Spinal cord (tissue), 10 donors: ENCODE results near the gene GALT. TPM values are rescaled to one million over a fixed set of nuclear protein-coding genes. Genes with fewer than 3 reads are reported as not detected.

ENCODE experiments used
- DNase-seq, 6 donors: peaks; one replicate each; pipeline versions ENCODE4 v3.0.0 to v3.0.0-alpha.2; 2013 to 2015; ENCODE audit warnings: low spot score in 6 of 6, low read depth in 4 of 6
- H3K27ac ChIP-seq: one replicate; pipeline ENCODE4 v1.5.1; 2013; ENCODE audit warnings: low read depth, low read length, control low read depth
- H3K27me3 ChIP-seq: one replicate; pipeline ENCODE4 v1.6.1; 2013; ENCODE audit warnings: low read length; ENCODE audit not compliant: control insufficient read depth, insufficient read depth
- H3K36me3 ChIP-seq: one replicate; pipeline ENCODE4 v1.6.1; 2013; ENCODE audit warnings: low read length; ENCODE audit not compliant: control insufficient read depth, insufficient read depth
- H3K4me1 ChIP-seq: one replicate; pipeline ENCODE4 v1.6.1; 2013; ENCODE audit warnings: low read length; ENCODE audit not compliant: control insufficient read depth, insufficient read depth
- H3K4me3 ChIP-seq: one replicate; pipeline ENCODE4 v1.5.1; 2013; ENCODE audit warnings: low read depth, low read length, control low read depth
- H3K9me3 ChIP-seq: one replicate; pipeline ENCODE4 v1.6.1; 2013; ENCODE audit warnings: low read length; ENCODE audit not compliant: control insufficient read depth, insufficient read depth
- WGBS: methylation state at CpG from one replicate; pipeline ENCODE4 v1.1.5; 2013; ENCODE audit warnings: missing lambda C conversion rate; ENCODE audit not compliant: insufficient coverage; 5-methylcytosine and 5-hydroxymethylcytosine counted together
- polyA plus RNA-seq, 2 donors: library from polyadenylated mRNA; unstranded; fragments of 120-200 nt; gene quantifications; one replicate each; pipeline ENCODE4 v1.2.1, GENCODE V29; 2013; ENCODE audit not compliant: insufficient read length in 2 of 2
- total RNA-seq, 2 donors: library from RNA; depleted of rRNA in 1 of 2; stranded (reverse); fragments of 120-200 nt in 1 of 2; fragments of >200 nt in 1 of 2; gene quantifications; one replicate each; pipeline versions ENCODE4 v1.2.3 to v1.2.4, GENCODE V29; 2013 to 2014
- donor health status: healthy.

The GALT gene
- total and polyA plus RNA-seq, 4 donors: 31.3 to 73.4 (median 62.4) TPM

DNA sequence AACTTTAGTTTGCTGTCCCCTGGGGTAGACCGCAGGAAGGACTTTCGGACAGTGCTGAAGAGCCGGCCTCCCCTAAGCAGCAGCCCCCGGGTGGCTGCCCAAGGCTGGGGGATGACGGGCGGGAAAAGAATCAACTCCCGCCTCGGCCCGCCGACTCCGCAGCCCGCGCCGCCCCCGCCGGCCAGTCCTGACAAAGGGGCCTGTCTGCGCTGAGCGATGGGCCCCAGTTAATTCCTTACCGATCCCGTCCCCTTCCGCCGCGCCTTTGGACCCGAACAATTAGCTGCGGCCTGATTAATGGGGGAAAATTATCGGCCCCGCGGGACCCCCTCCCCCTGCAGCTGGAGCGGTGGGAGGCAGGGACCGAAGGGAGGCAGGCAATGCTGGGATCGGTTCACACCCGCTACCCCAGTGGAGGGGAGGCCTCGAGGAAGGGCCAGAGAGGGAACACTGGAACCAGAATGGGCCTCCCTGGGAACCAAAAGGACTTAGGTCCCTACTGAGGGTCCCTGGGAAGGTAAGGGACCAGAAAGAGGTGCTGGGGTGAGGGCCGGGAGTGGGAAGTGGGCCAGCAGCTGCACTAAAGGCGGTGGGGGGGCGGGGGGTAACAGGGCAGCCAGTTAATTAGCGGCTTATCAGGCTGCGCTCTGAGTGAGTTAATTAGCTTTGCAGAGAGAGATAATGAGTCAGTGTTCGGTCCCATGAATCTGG, 21.8 kb upstream of the GALT start:
- 8% methylated on average over 38 of the region's 39 CpGs for WGBS
- no peak overlapping the region for H3K27ac ChIP-seq
- peak in 2 of 6 donors; percentile 45 to 71 for DNase-seq
- H3K4me1 ChIP-seq: peaks cover 23% of the 10 kb centered on the region
- H3K27me3 ChIP-seq: peaks cover 73% of the 10 kb centered on the region
- H3K36me3 ChIP-seq: no peaks in the 10 kb centered on the region
- no peak overlapping the region for H3K4me3 ChIP-seq
- no peaks in the 10 kb centered on the region for H3K9me3 ChIP-seq

DNA sequence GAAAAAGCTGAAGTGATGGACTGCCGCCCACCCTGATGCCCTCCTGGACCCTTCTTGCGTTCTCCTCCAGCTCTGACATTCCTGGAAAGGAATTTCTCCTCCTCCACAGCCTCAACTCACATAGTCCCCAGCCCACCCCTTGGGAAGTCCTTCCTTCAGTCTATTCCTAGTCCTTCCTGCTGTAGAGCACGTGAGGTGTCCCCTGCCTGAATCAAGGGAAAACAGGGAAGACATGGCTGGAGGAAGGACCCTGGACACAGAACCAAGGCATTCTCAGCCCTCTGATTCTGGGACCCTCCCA, 21.3 kb upstream of the GALT start:
- WGBS: 81% methylated on average over 3 of the region's 3 CpGs
- Histone ChIP-seq H3K4me1 (peaks cover 23% of the 10 kb centered on the region), H3K27me3 (peaks cover 78% of the 10 kb centered on the region), H3K27ac (no peak overlapping the region), H3K9me3 (no peaks in the 10 kb centered on the region), H3K4me3 (no peak overlapping the region), H3K36me3 (no peaks in the 10 kb centered on the region)
- DNase-seq: no peak

DNA sequence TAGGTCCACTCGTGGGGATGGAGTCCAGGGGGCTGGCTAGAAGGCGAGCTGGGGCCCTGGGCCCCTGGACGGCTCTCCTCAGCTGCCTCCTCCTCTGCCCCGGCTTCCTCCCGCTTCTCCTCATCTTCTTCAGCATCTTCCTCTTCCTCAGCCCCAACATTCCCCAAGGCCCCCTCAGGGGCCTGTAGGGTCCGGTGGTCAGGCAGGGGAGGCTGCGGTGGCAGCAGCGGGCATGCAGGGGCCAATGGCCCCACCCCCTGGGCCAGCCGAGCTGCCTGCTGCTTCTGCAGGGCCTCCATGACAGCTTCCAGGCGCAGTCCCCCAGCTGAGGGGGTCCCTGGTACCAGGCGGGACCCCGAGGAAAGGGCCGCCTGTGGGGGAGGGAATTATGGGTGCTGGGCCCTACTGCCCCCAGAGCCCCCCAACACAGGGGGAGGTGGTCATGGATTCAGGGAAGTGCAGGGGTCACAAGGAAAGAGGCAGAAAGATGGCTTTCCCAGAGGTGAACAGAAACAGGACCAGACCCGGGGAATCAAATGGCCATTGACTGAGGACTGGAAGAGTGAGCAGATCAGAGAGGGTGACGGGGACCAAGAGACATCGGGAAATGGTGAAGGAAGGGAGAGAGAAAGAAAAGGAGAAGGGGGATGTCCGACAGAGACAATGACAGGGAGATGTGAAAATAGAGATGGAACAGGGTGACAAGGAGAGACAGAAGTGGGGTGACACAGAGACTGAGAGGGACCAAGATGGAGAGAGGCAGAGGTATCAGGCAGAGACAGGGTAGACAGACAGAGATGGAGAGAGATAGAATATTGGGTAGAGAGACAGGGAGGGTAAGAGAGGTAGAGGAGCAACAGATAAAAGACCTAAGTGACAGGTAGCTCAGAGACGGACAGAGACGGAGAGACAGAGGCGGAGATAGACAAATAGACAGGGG, 18.5 kb upstream of the GALT start:
- Histone ChIP-seq H3K9me3 (no peaks in the 10 kb centered on the region), H3K36me3 (no peaks in the 10 kb centered on the region), H3K4me3 (no peak overlapping the region), H3K27me3 (peaks cover 78% of the 10 kb centered on the region), H3K27ac (no peak overlapping the region), H3K4me1 (peaks cover 32% of the 10 kb centered on the region)
- WGBS: 58% methylated on average over 15 of the region's 20 CpGs
- DNase-seq: no peak

DNA sequence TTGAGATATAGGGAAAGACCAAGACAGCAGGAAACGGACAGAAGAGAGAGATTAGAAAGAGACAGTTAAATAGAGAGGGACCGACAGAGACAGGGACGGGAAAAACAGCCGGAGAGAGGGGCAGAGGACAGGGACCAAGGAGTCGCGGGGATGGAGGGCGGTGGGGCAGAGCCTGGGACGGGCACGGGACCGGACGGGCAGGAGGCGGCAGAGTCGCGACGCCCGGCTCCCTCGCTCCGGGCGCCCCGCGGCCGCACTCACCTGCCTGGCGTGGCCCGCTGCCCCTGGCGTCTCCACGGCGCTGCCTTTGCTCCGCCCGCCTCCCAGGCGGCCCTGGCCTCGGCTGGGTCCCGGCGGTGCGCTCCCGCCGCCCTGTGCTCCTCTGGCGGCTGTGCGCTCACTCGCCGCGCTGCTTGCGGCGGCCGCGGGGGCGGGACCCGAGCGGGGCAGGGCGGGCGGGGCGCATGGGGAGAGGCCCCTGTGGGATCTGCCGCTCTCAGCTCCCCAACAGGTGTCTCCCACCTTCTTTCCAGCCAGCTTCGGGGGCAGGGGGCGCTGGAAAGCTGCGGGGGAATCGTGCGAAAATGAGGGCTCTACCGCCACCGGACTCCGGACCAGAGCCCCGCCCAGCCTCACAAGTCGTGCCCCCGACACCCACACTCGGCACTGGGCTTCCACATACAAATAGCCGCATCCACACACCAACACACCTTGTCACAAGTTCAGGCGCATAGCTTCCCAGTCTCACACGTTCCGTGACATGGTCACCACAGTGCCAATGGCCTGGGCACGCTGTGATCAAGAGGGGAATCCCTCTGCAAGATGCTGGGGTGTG, 17.6 kb upstream of the GALT start, which contains the start of gene ARID3C:
Gene ARID3C, minus strand, starts transcription at position 411 of the 835 bp plus-strand sequence. CDS start 1,052 bp downstream, outside the sequence.
- peak in 2 of 6 donors; percentile 6 to 38 for DNase-seq
- Histone ChIP-seq H3K9me3 (no peaks in the 10 kb centered on the region), H3K36me3 (no peaks in the 10 kb centered on the region), H3K4me1 (peaks cover 27% of the 10 kb centered on the region), H3K27ac (no peak within 1 kb of the TSS), H3K27me3 (peaks cover 70% of the 10 kb centered on the region), H3K4me3 (no peak within 1 kb of the TSS)
- 2% methylated on average over 69 of the region's 69 CpGs for WGBS

DNA sequence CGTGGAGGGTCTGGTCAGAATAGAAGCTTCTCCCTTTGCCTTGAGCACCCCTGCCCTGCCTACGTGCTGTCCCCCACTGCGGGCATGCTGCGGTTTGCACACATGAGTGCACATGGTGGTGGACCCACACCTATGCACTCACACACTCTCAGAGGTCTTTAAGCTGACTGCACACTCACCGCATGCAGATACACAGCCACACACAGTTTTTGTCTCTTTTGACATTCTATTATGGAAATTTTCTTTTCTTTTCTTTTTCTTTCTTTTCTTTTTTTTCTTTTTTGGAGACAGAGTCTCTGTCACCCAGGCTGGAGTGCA, 17.0 kb upstream of the GALT start:
- Histone ChIP-seq H3K4me3 (no peak overlapping the region), H3K27me3 (peaks cover 64% of the 10 kb centered on the region)

DNA sequence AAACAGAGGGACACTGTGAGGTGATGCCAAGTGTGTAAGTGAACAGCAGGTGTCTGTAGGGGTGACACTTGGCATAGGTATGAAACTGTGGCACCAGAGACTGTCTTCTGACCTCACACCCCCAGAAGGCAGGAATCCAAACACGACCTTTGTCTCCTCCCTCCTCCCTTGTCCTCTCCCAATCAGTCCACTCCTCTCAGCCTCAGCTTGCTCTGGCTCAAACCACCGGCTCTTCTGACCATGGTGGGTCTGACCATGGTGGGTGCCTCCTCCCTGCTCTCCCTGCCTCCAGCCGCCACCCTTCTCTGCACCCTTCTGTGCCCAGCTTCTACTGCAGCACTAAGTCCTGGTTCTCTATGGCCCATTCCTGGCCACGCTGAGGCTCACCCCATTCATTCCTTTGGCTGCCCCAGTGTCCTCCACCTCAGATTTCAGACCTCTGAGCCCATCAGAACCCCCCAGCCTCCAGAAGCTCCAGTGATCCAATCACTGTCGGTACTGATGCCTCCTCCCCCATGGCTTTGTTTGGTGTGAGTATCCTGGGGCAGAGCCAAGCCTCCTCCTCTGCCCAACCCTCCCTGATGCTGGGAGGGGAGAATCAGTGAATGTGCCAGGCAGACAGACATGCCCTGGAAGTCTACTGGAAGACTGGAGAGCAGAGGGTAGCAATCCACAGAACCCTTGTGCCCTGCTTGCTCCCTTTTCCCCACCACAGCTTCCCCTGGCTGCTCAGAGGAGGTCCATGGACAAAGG, 15.9 kb upstream of the GALT start:
- WGBS: 49% methylated on average over 4 of the region's 5 CpGs

More for the DNA sequence above, 17.0 kb upstream of the GALT start:
- H3K4me1 ChIP-seq: peaks cover 21% of the 10 kb centered on the region
- no peak overlapping the region for H3K27ac ChIP-seq
- no peaks in the 10 kb centered on the region for H3K9me3 ChIP-seq
- H3K36me3 ChIP-seq: peaks cover 2% of the 10 kb centered on the region
- no peak for DNase-seq
- 27% methylated on average over 4 of the region's 5 CpGs for WGBS

DNA sequence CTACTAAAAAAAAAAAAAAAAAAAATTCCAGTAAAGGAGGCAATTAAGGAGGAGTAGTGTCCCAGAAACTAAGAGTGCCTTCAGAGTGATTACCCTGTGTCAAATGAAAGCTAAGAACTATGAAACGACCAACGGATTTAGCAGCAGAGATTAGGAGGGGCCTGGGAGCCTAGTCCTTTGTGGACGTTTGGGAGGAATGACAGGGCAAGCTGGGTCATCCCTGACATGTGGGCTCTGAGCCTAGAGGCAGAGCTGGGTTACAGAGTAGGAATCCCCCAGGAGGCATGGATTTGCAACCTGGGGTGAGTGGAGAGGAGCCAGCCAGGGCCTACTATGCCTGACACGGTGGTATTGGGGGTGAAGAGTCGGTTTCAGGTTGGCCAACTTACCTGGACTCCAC, 13.3 kb upstream of the GALT start:
- WGBS: 65% methylated on average over 3 of the region's 5 CpGs
- Histone ChIP-seq H3K27ac (no peak overlapping the region), H3K4me3 (no peak overlapping the region), H3K27me3 (peaks cover 30% of the 10 kb centered on the region), H3K36me3 (peaks cover 15% of the 10 kb centered on the region), H3K4me1 (peaks cover 41% of the 10 kb centered on the region), H3K9me3 (no peaks in the 10 kb centered on the region)
- DNase-seq: no peak

More for the DNA sequence above, 15.9 kb upstream of the GALT start:
- no peak overlapping the region for H3K27ac ChIP-seq
- no peaks in the 10 kb centered on the region for H3K9me3 ChIP-seq
- peak in 2 of 6 donors; percentile 58 to 59 for DNase-seq
- peaks cover 54% of the 10 kb centered on the region for H3K27me3 ChIP-seq
- peaks cover 12% of the 10 kb centered on the region for H3K36me3 ChIP-seq
- H3K4me1 ChIP-seq: peaks cover 18% of the 10 kb centered on the region
- H3K4me3 ChIP-seq: no peak overlapping the region

DNA sequence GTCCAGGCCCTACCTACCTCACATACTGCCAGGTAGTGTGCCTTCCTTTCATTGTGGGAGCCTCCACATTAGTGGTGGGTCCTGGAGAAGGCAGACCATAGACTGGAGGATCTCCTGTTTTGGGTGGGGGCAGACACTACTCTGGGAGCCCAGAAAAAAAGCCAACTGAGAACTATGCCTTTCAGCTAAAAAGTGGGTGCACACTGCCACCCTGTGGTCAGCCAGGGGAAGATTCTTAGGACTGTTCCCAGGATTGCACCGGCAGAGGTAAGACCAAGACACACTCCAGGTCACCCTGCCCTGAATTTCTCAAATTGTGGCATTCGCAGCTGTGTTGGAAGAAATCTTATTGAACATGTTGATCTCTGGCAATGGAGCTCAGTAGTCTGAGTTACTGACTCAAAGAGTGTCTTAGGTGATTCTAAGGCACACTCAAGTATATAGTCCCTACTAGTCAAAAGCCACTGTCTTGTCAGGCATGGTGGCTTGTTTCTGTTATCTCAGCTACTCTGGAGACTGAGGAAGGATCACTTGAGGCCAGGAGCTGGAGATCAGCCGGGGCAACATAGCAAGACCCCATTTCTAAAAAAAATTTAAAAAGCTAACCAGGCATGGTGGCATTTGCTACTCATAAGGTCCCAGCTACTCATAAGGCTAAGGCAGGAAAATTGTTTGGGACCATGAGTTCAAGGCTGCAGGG, 12.5 kb upstream of the GALT start:
- Histone ChIP-seq H3K27me3 (peaks cover 23% of the 10 kb centered on the region), H3K36me3 (peaks cover 15% of the 10 kb centered on the region), H3K27ac (no peak overlapping the region), H3K4me1 (peaks cover 46% of the 10 kb centered on the region), H3K4me3 (no peak overlapping the region), H3K9me3 (no peaks in the 10 kb centered on the region)
- peak in 2 of 6 donors; percentile 83 to 88 for DNase-seq
- 0% methylated on average over 2 of the region's 3 CpGs for WGBS
